Loucy (cell line): ENCODE measurements around the gene ARHGDIB.

ENCODE experiments used
- H2AFZ ChIP-seq: fragments of 200-600 bp; sonication (generic); 2 replicates; pipeline ENCODE4 v1.6.0; 2016; ENCODE audit warnings: antibody characterized with exemption, mild to moderate bottlenecking, low read length, moderate library complexity
- H3F3A ChIP-seq: fragments of 200-600 bp; 2 replicates; pipeline ENCODE4 v1.6.0; 2016; ENCODE audit warnings: antibody characterized with exemption, low read depth, mild to moderate bottlenecking
- H3K27me3 ChIP-seq: fragments of 200-600 bp; sonication (generic); 2 replicates; pipeline ENCODE4 v1.6.1; 2014; ENCODE audit warnings: low read length, mild to moderate bottlenecking; ENCODE audit not compliant: insufficient read depth, poor library complexity, severe bottlenecking
- H3K36me3 ChIP-seq: fragments of 200-600 bp; sonication (generic); 2 replicates; pipeline ENCODE4 v1.6.1; 2016; ENCODE audit warnings: low read length; ENCODE audit not compliant: insufficient read depth
- H3K4me1 ChIP-seq: fragments of 200-600 bp; sonication (generic); 2 replicates; pipeline ENCODE4 v1.5.1; 2014; ENCODE audit warnings: low read length, mild to moderate bottlenecking; ENCODE audit not compliant: insufficient read depth, poor library complexity, severe bottlenecking
- H3K4me2 ChIP-seq: fragments of 200-600 bp; sonication (generic); 2 replicates; pipeline ENCODE4 v1.6.0; 2014; ENCODE audit warnings: antibody characterized with exemption, low read length, low read depth, mild to moderate bottlenecking; ENCODE audit not compliant: poor library complexity, severe bottlenecking
- H3K4me3 ChIP-seq: fragments of 200-600 bp; sonication (generic); 2 replicates; pipeline ENCODE4 v1.5.1; 2014; ENCODE audit warnings: low read length, mild to moderate bottlenecking, mixed read lengths; ENCODE audit not compliant: poor library complexity, severe bottlenecking
- H3K79me2 ChIP-seq: fragments of 200-600 bp; sonication (generic); 2 replicates; pipeline ENCODE4 v1.6.1; 2014; ENCODE audit warnings: low read length; ENCODE audit not compliant: insufficient read depth
- H3K9ac ChIP-seq: fragments of 200-600 bp; sonication (generic); 2 replicates; pipeline ENCODE4 v1.6.0; 2014; ENCODE audit warnings: mild to moderate bottlenecking, low read depth, low read length, moderate library complexity; ENCODE audit not compliant: poor library complexity, severe bottlenecking
- H3K9me2 ChIP-seq: fragments of 200-600 bp; sonication (generic); replicated peaks from 2 replicates; pipeline ENCODE4 v1.6.1; 2016; ENCODE audit warnings: low read depth, low read length, mixed read lengths
- H3K9me3 ChIP-seq: fragments of 200-600 bp; sonication (generic); 2 replicates; pipeline ENCODE4 v1.6.1; 2014; ENCODE audit warnings: mild to moderate bottlenecking, antibody characterized with exemption, low read length, low read depth; ENCODE audit not compliant: insufficient read depth
- H4K20me1 ChIP-seq: fragments of 200-600 bp; sonication (generic); 2 replicates; pipeline ENCODE4 v1.6.0; 2014; ENCODE audit warnings: antibody characterized with exemption, low read length, mild to moderate bottlenecking; ENCODE audit not compliant: insufficient read depth, poor library complexity, severe bottlenecking
- EZH2phosphoT487 ChIP-seq: fragments of 200-600 bp; IDR thresholded peaks from 2 replicates; pipeline ENCODE4 v1.6.1; 2018; ENCODE audit warnings: antibody characterized with exemption, mild to moderate bottlenecking, moderate library complexity, borderline replicate concordance
- TF ChIP-seq, protein P1 (sequence below): fragments of 200-600 bp; sonication (generic); conservative IDR thresholded peaks from 2 replicates; pipeline ENCODE4 v1.5.1; 2014; ENCODE audit warnings: mild to moderate bottlenecking, antibody characterized with exemption, low read length

The ARHGDIB gene

DNA sequence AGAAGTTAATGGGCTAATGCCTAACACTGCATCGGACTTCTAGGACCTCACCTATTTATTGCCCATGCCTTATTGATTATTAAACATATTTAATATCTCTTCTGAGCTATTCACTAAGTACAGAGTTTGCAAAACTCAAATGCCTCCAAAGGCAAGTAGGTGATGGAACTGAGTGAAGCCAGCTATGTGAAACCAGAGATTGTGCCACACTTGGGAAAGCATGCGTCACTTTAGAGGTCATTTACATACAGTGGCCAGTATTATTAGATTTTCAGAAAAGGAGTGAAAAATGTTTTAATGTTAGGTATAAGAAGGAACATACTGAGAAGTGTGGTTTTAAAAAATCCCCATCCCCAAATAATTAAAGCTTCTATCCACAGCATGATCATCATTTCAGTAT, 39.2 kb upstream of the ARHGDIB start:
- H3K4me3 ChIP-seq = no peak overlapping the region
- H3K4me2 ChIP-seq = no peak overlapping the region
- H2AFZ ChIP-seq = no peak overlapping the region
- H3K36me3 ChIP-seq = no peaks in the 10 kb centered on the region
- no peaks in the 10 kb centered on the region for H3K9me2 ChIP-seq
- peaks cover 4% of the 10 kb centered on the region for H3K27me3 ChIP-seq
- H3K79me2 ChIP-seq = no peaks in the 10 kb centered on the region
- TF ChIP-seq EZH2phosphoT487 = no peak
- TF ChIP-seq, protein P1, sequence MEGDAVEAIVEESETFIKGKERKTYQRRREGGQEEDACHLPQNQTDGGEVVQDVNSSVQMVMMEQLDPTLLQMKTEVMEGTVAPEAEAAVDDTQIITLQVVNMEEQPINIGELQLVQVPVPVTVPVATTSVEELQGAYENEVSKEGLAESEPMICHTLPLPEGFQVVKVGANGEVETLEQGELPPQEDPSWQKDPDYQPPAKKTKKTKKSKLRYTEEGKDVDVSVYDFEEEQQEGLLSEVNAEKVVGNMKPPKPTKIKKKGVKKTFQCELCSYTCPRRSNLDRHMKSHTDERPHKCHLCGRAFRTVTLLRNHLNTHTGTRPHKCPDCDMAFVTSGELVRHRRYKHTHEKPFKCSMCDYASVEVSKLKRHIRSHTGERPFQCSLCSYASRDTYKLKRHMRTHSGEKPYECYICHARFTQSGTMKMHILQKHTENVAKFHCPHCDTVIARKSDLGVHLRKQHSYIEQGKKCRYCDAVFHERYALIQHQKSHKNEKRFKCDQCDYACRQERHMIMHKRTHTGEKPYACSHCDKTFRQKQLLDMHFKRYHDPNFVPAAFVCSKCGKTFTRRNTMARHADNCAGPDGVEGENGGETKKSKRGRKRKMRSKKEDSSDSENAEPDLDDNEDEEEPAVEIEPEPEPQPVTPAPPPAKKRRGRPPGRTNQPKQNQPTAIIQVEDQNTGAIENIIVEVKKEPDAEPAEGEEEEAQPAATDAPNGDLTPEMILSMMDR = no peak
- peaks cover 2% of the 10 kb centered on the region for H3K4me1 ChIP-seq
- no peaks in the 10 kb centered on the region for H4K20me1 ChIP-seq
- H3K9me3 ChIP-seq = no peaks in the 10 kb centered on the region
- H3F3A ChIP-seq = no peaks in the 10 kb centered on the region
- no peak overlapping the region for H3K9ac ChIP-seq

DNA sequence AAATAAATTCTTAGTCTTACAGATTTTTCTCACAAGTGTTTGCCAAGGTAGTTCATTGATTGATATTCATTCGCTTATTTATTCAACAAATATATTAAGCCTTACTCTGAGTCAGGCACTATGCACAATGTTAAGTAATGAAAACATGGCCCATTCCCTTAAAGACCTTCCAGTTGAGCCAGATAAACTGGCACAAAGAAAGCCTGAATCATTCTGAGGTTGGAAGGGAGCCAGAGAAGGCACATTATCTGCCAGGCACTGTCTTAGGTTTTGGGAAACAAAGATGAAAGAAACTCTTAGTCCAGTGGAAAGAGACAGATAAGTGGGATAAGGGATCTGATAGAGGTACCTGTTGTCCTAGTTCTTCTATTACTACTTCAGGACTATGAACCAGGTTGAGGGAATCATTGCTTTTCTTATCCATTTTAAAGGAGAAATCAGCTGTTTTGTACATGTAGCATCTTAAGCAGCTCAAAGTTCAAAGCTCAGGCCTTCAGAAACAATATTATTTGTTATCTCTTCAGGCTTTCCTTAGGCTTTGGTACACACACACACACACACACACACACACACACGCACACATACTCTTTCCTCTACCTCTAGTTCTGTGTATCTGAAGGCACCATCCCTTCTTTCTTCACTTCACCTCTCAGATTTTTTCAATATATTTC, 38.4 kb upstream of the ARHGDIB start:
- H3K4me3 ChIP-seq = no peak overlapping the region
- H3K9me2 ChIP-seq = no peaks in the 10 kb centered on the region
- H4K20me1 ChIP-seq = no peaks in the 10 kb centered on the region
- no peaks in the 10 kb centered on the region for H3K36me3 ChIP-seq
- H2AFZ ChIP-seq = no peak overlapping the region
- H3K9me3 ChIP-seq = no peaks in the 10 kb centered on the region
- TF ChIP-seq EZH2phosphoT487 = no peak
- TF ChIP-seq, protein P1 = no peak
- H3K27me3 ChIP-seq = no peaks in the 10 kb centered on the region
- no peak overlapping the region for H3K9ac ChIP-seq
- H3F3A ChIP-seq = no peaks in the 10 kb centered on the region
- no peak overlapping the region for H3K4me2 ChIP-seq
- peaks cover 9% of the 10 kb centered on the region for H3K4me1 ChIP-seq
- H3K79me2 ChIP-seq = no peaks in the 10 kb centered on the region

DNA sequence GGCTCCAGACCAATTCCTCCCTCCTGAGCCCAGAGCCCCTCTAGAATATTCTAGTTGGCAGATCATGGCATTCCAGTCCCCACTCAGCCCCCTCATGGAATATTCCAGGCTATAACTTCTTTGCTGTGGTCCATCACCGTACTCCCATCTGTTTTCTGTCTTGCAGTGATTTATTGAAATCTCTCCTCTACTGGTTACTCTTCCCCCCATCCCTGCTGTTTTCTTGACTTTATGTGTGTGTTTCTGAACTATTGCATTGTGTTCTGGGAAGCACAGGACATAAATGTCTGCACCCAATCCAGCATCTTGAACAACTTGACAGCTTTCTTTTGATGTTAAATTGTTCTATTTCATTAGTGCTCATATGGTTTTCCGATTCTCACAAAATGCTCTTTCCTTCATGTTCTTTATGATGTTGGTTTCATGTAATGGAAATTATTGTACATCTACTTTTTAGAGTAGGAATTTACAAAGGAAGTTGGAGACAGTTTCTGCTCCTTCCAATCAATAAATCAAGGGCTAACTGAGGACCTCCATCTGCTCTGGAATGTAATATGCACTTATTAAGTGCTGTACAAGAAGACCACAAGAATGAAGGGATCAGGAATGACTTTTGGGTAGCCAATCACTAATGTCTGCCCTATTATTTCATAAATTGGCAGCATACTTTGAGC, 37.8 kb upstream of the ARHGDIB start:
- Histone ChIP-seq H3K4me1 (peaks cover 15% of the 10 kb centered on the region), H3K9me2 (no peaks in the 10 kb centered on the region), H3K4me3 (no peak overlapping the region), H3K9me3 (no peaks in the 10 kb centered on the region), H2AFZ (no peak overlapping the region), H3K27me3 (no peaks in the 10 kb centered on the region), H3K79me2 (no peaks in the 10 kb centered on the region), H3F3A (no peaks in the 10 kb centered on the region), H3K36me3 (no peaks in the 10 kb centered on the region), H3K9ac (no peak overlapping the region), H3K4me2 (no peak overlapping the region), H4K20me1 (no peaks in the 10 kb centered on the region)
- TF ChIP-seq, protein P1 = no peak
- no peak for TF ChIP-seq EZH2phosphoT487
